HG02571 (cell line): Measurements from ENCODE around the gene PFN2.

Experiments used
- ATAC-seq: cut with Tn5 transposase; IDR thresholded peaks from one replicate; pipeline ENCODE4 v1.9.1; 2021; ENCODE audit warnings: mild to moderate bottlenecking, moderate library complexity; ENCODE audit not compliant: unreplicated experiment

The PFN2 gene

DNA sequence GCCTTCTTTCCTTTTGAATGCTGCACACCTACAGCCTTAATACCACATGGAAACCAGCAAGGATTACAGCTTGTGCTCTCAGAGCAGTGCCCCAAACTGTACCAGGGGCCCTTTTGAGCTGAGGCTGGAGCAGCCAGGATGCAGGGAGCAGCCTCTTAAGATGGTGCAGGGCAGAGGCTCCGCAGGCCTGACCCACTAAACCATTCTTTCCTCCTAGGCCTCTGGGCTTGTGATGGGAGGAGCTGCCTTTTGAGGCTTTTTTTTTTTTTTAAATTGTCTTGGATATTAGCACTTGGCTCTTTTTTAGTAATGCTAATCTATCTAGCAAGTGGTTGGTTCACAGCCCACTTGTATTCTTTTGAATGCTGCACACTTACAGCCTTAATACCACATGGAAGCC, 37.7 kb downstream of the PFN2 start:
- ATAC-seq = no peak

DNA sequence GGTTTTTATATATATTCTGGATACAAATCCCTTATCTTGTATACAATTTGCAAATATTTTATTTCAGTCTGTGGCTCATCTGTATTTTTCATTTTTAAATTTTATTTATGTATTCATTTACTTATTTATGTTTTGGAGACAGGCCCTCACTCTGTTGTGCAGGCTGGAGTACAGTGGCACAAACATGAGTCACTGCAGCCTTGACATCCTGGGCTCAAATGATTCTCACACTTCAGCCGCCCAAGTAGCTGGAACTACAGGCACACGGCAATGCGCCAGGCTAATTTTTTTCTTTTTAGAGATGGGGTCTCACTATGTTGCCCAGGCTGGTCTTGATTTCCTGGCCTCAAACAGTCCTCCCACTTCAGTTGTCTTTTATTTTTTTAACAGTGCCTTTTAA, 50.6 kb downstream of the PFN2 start:
- ATAC-seq = no peak

DNA sequence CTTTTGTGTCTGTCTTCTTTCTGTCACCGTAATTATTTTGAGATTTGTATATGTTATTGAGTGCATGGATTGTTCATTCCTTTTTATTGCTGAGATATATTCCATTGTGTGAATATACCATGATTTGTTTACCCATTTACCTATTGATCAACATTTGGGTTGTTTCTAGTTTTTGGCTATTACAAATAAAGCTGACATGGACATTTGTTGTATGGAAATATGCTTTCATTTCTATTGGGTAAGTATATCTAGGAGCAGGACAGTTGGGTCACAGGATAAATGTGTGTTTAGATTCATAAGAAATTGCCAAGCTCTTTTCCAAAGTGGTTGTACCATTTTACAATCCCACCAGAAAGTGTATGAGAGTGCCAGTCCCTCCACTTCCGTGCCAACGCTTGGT, 51.2 kb downstream of the PFN2 start:
- ATAC-seq = no peak

DNA sequence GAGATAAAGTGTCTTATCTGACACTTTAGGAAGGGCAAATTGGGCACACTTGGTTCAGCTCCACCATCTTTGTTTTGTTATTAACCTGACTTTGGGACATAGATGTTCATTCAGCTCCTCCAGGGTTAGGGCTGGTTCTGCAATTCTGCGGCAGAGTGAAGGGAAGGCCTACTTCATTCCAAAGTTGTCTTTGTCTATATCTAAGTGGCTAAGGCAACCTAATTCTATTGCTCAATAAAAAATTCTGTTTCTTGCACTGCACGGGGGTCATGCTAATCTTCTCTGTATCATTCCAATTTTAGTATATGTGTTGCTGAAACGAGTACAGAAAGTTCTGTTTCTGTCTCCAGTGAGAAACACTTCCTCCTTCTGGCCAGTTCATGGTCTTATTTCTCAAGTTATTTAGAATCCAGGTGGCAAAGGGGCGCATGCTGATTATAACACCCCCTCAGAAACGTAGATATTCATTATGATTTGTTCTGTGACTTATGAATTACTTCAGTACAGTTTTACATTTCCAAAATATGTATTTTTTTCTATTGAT, 53.5 kb downstream of the PFN2 start:
- ATAC-seq = no peak
